Measurements from ENCODE around the gene CCDC116.
"Not testable (repeated sequence)": the region's sequence is repeated elsewhere in the genome, so short reads cannot be mapped to it uniquely, and the experiment has no call there.

The CCDC116 gene

GRCh38 chr22:21642584-21643448 is 10.3 kb downstream of the CCDC116 start:
- Histone ChIP-seq H3K79me2 (ENCODE audit: low read length) (peaks cover 13% of the 10 kb centered on the region), H3K36me3 (replicated peaks; ENCODE audit: insufficient read depth, low read length) (no peaks in the 10 kb centered on the region), H3K9me3 (replicated peaks; ENCODE audit: insufficient read depth, low read length) (no peaks in the 10 kb centered on the region), H3K4me3 (ENCODE audit: low read length) (peak overlapping the region; percentile 78), H2AFZ (ENCODE audit: low read length) (peak overlapping the region; percentile 81), H3K4me1 (ENCODE audit: low read length) (no peaks in the 10 kb centered on the region), H3K9ac (ENCODE audit: low read length) (peak overlapping the region; percentile 79), H3K27ac (ENCODE audit: low read length) (peak overlapping the region; percentile 36; the same call in 1 of the 2 replicates), H3K9me2 (replicated peaks; ENCODE audit: insufficient read depth, low read length) (no peaks in the 10 kb centered on the region), H3K27me3 (replicated peaks; ENCODE audit: insufficient read depth, low read length) (no peaks in the 10 kb centered on the region), H4K20me1 (ENCODE audit: insufficient read depth, low read length) (no peaks in the 10 kb centered on the region), H3K4me2 (ENCODE audit: low read depth, low read length) (peak overlapping the region; percentile 81), H3F3A (ENCODE audit: insufficient read depth, low read length) (peaks cover 8% of the 10 kb centered on the region; the same call in 1 of the 2 replicates)
- DNase-seq = peak; percentile 74
- TF ChIP-seq EZH2 (optimal IDR thresholded peaks at IDR 0.05; ENCODE audit: low read depth, low read length) = no peak
- TF ChIP-seq EZH2phosphoT487 (IDR thresholded peaks at IDR 0.05; ENCODE audit: low read length) = no peak
- TF ChIP-seq CTCF (IDR thresholded peaks at IDR 0.05; ENCODE audit: low read length) = peak; percentile 70

GRCh38 chr22:21643533-21644357 is 11.2 kb downstream of the CCDC116 start:
- Histone ChIP-seq H2AFZ (ENCODE audit: low read length) (no peak overlapping the region), H3K4me3 (ENCODE audit: low read length) (peak overlapping the region; percentile 78)

GRCh38 chr22:21645513-21645912 is 13.0 kb downstream of the CCDC116 start:
- H3K9me2 ChIP-seq (replicated peaks; ENCODE audit: insufficient read depth, low read length); H3K4me3 ChIP-seq (ENCODE audit: low read length); H4K20me1 ChIP-seq (ENCODE audit: insufficient read depth, low read length); H3K36me3 ChIP-seq (replicated peaks; ENCODE audit: insufficient read depth, low read length); H3K27ac ChIP-seq (ENCODE audit: low read length); H3F3A ChIP-seq (ENCODE audit: insufficient read depth, low read length); H2AFZ ChIP-seq (ENCODE audit: low read length); H3K4me2 ChIP-seq (ENCODE audit: low read depth, low read length); H3K27me3 ChIP-seq (replicated peaks; ENCODE audit: insufficient read depth, low read length); H3K9me3 ChIP-seq (replicated peaks; ENCODE audit: insufficient read depth, low read length); DNase-seq; H3K9ac ChIP-seq (ENCODE audit: low read length); H3K4me1 ChIP-seq (ENCODE audit: low read length): not testable (repeated sequence)
- H3K79me2 ChIP-seq (ENCODE audit: low read length) = peaks cover 13% of the 10 kb centered on the region

More at GRCh38 chr22:21643533-21644357, 11.2 kb downstream of the CCDC116 start:
- Histone ChIP-seq H4K20me1 (ENCODE audit: insufficient read depth, low read length) (no peaks in the 10 kb centered on the region), H3K9me2 (replicated peaks; ENCODE audit: insufficient read depth, low read length) (no peaks in the 10 kb centered on the region), H3K4me2 (ENCODE audit: low read depth, low read length) (peak overlapping the region; percentile 81), H3K36me3 (replicated peaks; ENCODE audit: insufficient read depth, low read length) (no peaks in the 10 kb centered on the region), H3K9me3 (replicated peaks; ENCODE audit: insufficient read depth, low read length) (no peaks in the 10 kb centered on the region), H3K27ac (ENCODE audit: low read length) (no peak overlapping the region), H3F3A (ENCODE audit: insufficient read depth, low read length) (peaks cover 8% of the 10 kb centered on the region; the same call in 1 of the 2 replicates), H3K27me3 (replicated peaks; ENCODE audit: insufficient read depth, low read length) (no peaks in the 10 kb centered on the region), H3K4me1 (ENCODE audit: low read length) (no peaks in the 10 kb centered on the region), H3K79me2 (ENCODE audit: low read length) (peaks cover 13% of the 10 kb centered on the region), H3K9ac (ENCODE audit: low read length) (peak overlapping the region; percentile 79; the same call in 1 of the 2 replicates)
- TF ChIP-seq EZH2phosphoT487 (IDR thresholded peaks at IDR 0.05; ENCODE audit: low read length) = no peak
- peak; percentile 22 for TF ChIP-seq CTCF (IDR thresholded peaks at IDR 0.05; ENCODE audit: low read length)
- no peak for DNase-seq

All from MM.1S (cell line).